Lower leg skin (tissue), 3 donors: Measurements from ENCODE around the gene LAMTOR2.

ENCODE experiments used
- CTCF ChIP-seq, 3 donors: fragments of 450-650 bp; IDR thresholded peaks; one replicate each; pipeline ENCODE4 v1.5.1; 2016; ENCODE audit warnings: antibody characterized with exemption in 3 of 3, mild to moderate bottlenecking in 3 of 3, moderate library complexity in 2 of 3
- POLR2A ChIP-seq, 2 donors: fragments of 450-650 bp; IDR thresholded peaks; one replicate each; pipeline ENCODE4 v1.6.1; 2016 to 2017; ENCODE audit warnings: antibody characterized with exemption in 2 of 2, mild to moderate bottlenecking in 1 of 2, moderate library complexity in 1 of 2

GRCh38 chr1:156081917-156082308, 27.3 kb downstream of the LAMTOR2 start:
- TF ChIP-seq CTCF (IDR thresholded peaks at IDR 0.05): no peak
- TF ChIP-seq POLR2A (IDR thresholded peaks at IDR 0.05): no peak
